SKM-1 (cell line): ENCODE results near the gene PI4KA.
"Not testable (repeated sequence)": the region's sequence is repeated elsewhere in the genome, so short reads cannot be mapped to it uniquely, and the experiment has no call there.

Experiments
- DNase-seq: peaks from one replicate; lab custom pipeline; 2025; ENCODE audit not compliant: unreplicated experiment; lab: John Stamatoyannopoulos, UW

PI4KA gene

GRCh38 chr22:20858615-20859416 lies at the start of gene PI4KA, which contains the start of gene SNAP29:
TSS of gene PI4KA (minus strand) at chr22:20858811. CDS start at chr22:20858725, 86 bp downstream.
TSS of gene SNAP29 (plus strand) at chr22:20859007. CDS start at chr22:20859111, 104 bp downstream.
- peak; percentile 88 for DNase-seq

- DNase-seq = no peak
Observed at GRCh38 chr22:20906387-20906767, 47.8 kb upstream of the PI4KA start.

- DNase-seq = no peak
Observed at GRCh38 chr22:20905415-20906386, 47.1 kb upstream of the PI4KA start.

- no peak for DNase-seq
Observed at GRCh38 chr22:20904980-20905355, 46.4 kb upstream of the PI4KA start.

GRCh38 chr22:20904008-20904979 lies 45.7 kb upstream of the PI4KA start:
- peak; percentile 83 for DNase-seq

GRCh38 chr22:20903093-20903492 lies 44.5 kb upstream of the PI4KA start:
- no peak for DNase-seq

- not testable (repeated sequence) for DNase-seq
Observed at GRCh38 chr22:20901093-20902033, 42.8 kb upstream of the PI4KA start.

GRCh38 chr22:20899827-20900423 lies 41.3 kb upstream of the PI4KA start:
- no peak for DNase-seq

GRCh38 chr22:20897737-20898136 lies 39.1 kb upstream of the PI4KA start:
- DNase-seq = not testable (repeated sequence)

- DNase-seq = no peak
Observed at GRCh38 chr22:20890975-20891374, 32.4 kb upstream of the PI4KA start.

GRCh38 chr22:20889904-20890540 lies 31.4 kb upstream of the PI4KA start:
- no peak for DNase-seq

- no peak for DNase-seq
Observed at GRCh38 chr22:20889025-20889704, 30.6 kb upstream of the PI4KA start.

- no peak for DNase-seq
Observed at GRCh38 chr22:20887375-20887774, 28.8 kb upstream of the PI4KA start.

- DNase-seq = peak; percentile 75
Observed at GRCh38 chr22:20885557-20886323, 27.1 kb upstream of the PI4KA start.

- no peak for DNase-seq
Observed at GRCh38 chr22:20885017-20885556, 26.5 kb upstream of the PI4KA start.

- DNase-seq = no peak
Observed at GRCh38 chr22:20884454-20884853, 25.8 kb upstream of the PI4KA start.

GRCh38 chr22:20882855-20883254 lies 24.2 kb upstream of the PI4KA start:
- DNase-seq = no peak
